GM12878 (cell line): ENCODE results near the gene FOXO3. TPM values are rescaled to one million over a fixed set of nuclear protein-coding genes. Genes with fewer than 3 reads are reported as not detected.

Source experiments
- ATAC-seq: fragments of 200-7000 bp; cut with Tn5 transposase; 3 replicates; pipeline ENCODE4 v1.9.1; 2020; ENCODE audit warnings: mild to moderate bottlenecking, moderate library complexity
- BruUV-seq: library from RNA; stranded (reverse); fragments of 400-500 nt; replicated peaks from 2 replicates; lab custom pipeline; 2021; lab: Mats Ljungman, UMichigan
- CTCF ChIA-PET: fragments of 300-600 bp; sonication (Branson Sonifier 250); formaldehyde crosslinking; extraction: SDS; loops from one replicate; lab custom pipeline; 2021; ENCODE audit warnings: inconsistent platforms; lab: Yijun Ruan, JAX
- POLR2A ChIA-PET: fragments of 350-600 bp; formaldehyde crosslinking; extraction: SDS; loops from one replicate; lab custom pipeline; 2021; ENCODE audit warnings: inconsistent platforms; lab: Charles Lee
- RAD21 ChIA-PET: fragments of 300-600 bp; sonication (Branson Sonifier 250); formaldehyde crosslinking; loops from one replicate; lab custom pipeline; 2023; ENCODE audit warnings: antibody characterized with exemption; ENCODE audit not compliant: unreplicated experiment; lab: Charles Lee
- SMC1A ChIA-PET: fragments of 300-600 bp; sonication (Branson Sonifier 250); formaldehyde crosslinking; loops from one replicate; lab custom pipeline; 2023; ENCODE audit not compliant: unreplicated experiment, uncharacterized antibody; lab: Charles Lee
- DNase-seq: peaks from one replicate; pipeline ENCODE4 v3.0.0-alpha.2; 2011; ENCODE audit warnings: low read depth, low spot score
- FAIRE-seq: peaks from 3 replicates; lab custom pipeline; 2011; peaks lifted over from hg19 to GRCh38; lab: Jason Lieb, UNC
- H2AFZ ChIP-seq: 2 replicates; pipeline ENCODE4 v1.6.0; 2011; ENCODE audit warnings: low read depth, low read length, control low read depth; ENCODE audit not compliant: control insufficient read depth
- H3K27ac ChIP-seq: 2 replicates; pipeline ENCODE4 v1.5.1; 2011; ENCODE audit warnings: control low read depth; ENCODE audit not compliant: control insufficient read depth, insufficient read depth
- H3K27me3 ChIP-seq, 2 experiments: replicated peaks in 1 of 2; 2 replicates each; pipeline versions ENCODE4 v1.6.0 to v1.6.1; 2011; ENCODE audit warnings: low read length in 1 of 2; ENCODE audit not compliant: control insufficient read depth in 2 of 2, insufficient read depth in 2 of 2
- H3K36me3 ChIP-seq, 2 experiments: 2 replicates each; pipeline ENCODE4 v1.5.1; 2011; ENCODE audit warnings: low read length in 1 of 2; ENCODE audit not compliant: control insufficient read depth in 2 of 2, insufficient read depth in 2 of 2
- H3K4me1 ChIP-seq: 2 replicates; pipeline ENCODE4 v1.6.1; 2011; ENCODE audit warnings: mild to moderate bottlenecking, low read length, moderate library complexity, mixed read lengths; ENCODE audit not compliant: control insufficient read depth, insufficient read depth
- H3K4me2 ChIP-seq: 2 replicates; pipeline ENCODE4 v1.6.0; 2011; ENCODE audit warnings: control low read depth; ENCODE audit not compliant: control insufficient read depth, insufficient read depth
- H3K4me3 ChIP-seq: fragments of 200-600 bp; sonication (generic); 2 replicates; pipeline ENCODE4 v1.5.1; 2016
- H3K79me2 ChIP-seq: 2 replicates; pipeline ENCODE4 v1.6.0; 2011; ENCODE audit warnings: low read length; ENCODE audit not compliant: control insufficient read depth, insufficient read depth
- H3K9ac ChIP-seq: 2 replicates; pipeline ENCODE4 v1.8.0; 2011; ENCODE audit warnings: low read length, control low read depth, mixed read lengths; ENCODE audit not compliant: control insufficient read depth, insufficient read depth
- H3K9me3 ChIP-seq: replicated peaks from 3 replicates; pipeline ENCODE4 v1.5.1; 2011; ENCODE audit warnings: mild to moderate bottlenecking, low read length; ENCODE audit not compliant: control insufficient read depth, insufficient read depth
- H4K20me1 ChIP-seq: 2 replicates; pipeline ENCODE4 v1.6.0; 2011; ENCODE audit not compliant: control insufficient read depth, insufficient read depth
- CEBPB ChIP-seq, 2 experiments: fragments of 150-350 bp in 1 of 2; IDR thresholded peaks; 2 replicates each; pipeline ENCODE4 v1.6.1; 2012 to 2014; ENCODE audit warnings: low read depth in 2 of 2, low read length in 2 of 2, borderline replicate concordance in 1 of 2, inconsistent platforms in 1 of 2
- IRF4 ChIP-seq: IDR thresholded peaks from 2 replicates; pipeline ENCODE4 v1.6.1; 2011; ENCODE audit warnings: low read depth, low read length
- MTA3 ChIP-seq: IDR thresholded peaks from 2 replicates; pipeline ENCODE4 v1.6.1; 2012; ENCODE audit warnings: low read length, inconsistent platforms, borderline replicate concordance
- NFYA ChIP-seq: IDR thresholded peaks from 2 replicates; pipeline ENCODE4 v1.6.1; 2011; ENCODE audit warnings: low read depth, mild to moderate bottlenecking, low read length, improper control_type of control experiment, borderline replicate concordance
- PML ChIP-seq: IDR thresholded peaks from 2 replicates; pipeline ENCODE4 v1.6.1; 2012; ENCODE audit warnings: low read length, inconsistent platforms
- SMAD5 ChIP-seq: IDR thresholded peaks from 2 replicates; pipeline ENCODE4 v1.6.1; 2016; ENCODE audit warnings: antibody characterized with exemption, low read depth
- TCF7 ChIP-seq: IDR thresholded peaks from 2 replicates; pipeline ENCODE4 v1.6.1; 2014; ENCODE audit warnings: antibody characterized with exemption, borderline replicate concordance
- WGBS: methylation state at CpG from one replicate; pipeline ENCODE4 v1.1.6; 2016; ENCODE audit warnings: low lambda C conversion rate; ENCODE audit not compliant: insufficient replicate concordance, insufficient coverage; ENCODE audit errors: missing lambda C conversion rate; 5-methylcytosine and 5-hydroxymethylcytosine counted together
- in situ Hi-C: fragments of 300-500 bp; cut with MboI; formaldehyde crosslinking; loops from 9 replicates; pipeline ENCODE4 v1.14.3; 2018; ENCODE audit warnings: mixed read lengths
- intact Hi-C: fragments of 100-400 bp; cut with micrococcal nuclease; formaldehyde crosslinking; loops from one replicate; pipeline ENCODE4 v1.14.2; 2022; ENCODE audit not compliant: unreplicated experiment
- polyA plus RNA-seq, 11 experiments: library from polyadenylated mRNA; depleted of rRNA in 4 of 11; unstranded in 6 of 11; stranded (reverse) in 5 of 11; fragments of >200 nt; fragmentation: Nextera tagmentation in 4 of 11; fragmentation: Illumina TruSeq in 1 of 11; extraction: Ambion mirVana in 4 of 11; extraction: Trizol in 1 of 11; gene quantifications; 1 replicate in 1 of 11; 2 replicates in 10 of 11; pipeline versions ENCODE4 v1.2.1 to v1.2.3, GENCODE V29; 2011 to 2016; ENCODE audit warnings: inconsistent platforms in 2 of 11, missing spikeins in 2 of 11, low read depth in 1 of 11
- total RNA-seq, 4 experiments: library from RNA; depleted of rRNA in 3 of 4; stranded (reverse); fragments of >200 nt in 3 of 4; fragmentation: Illumina TruSeq in 1 of 4; extraction: Trizol in 1 of 4; gene quantifications; 2 replicates each; pipeline versions ENCODE4 v1.2.1 to v1.2.3, GENCODE V29; 2013 to 2021
- TF ChIP-seq, protein P1 (sequence below): fragments of 450-650 bp; formaldehyde crosslinking; IDR thresholded peaks from 2 replicates; pipeline ENCODE4 v1.4.0; 2022; ENCODE audit warnings: mild to moderate bottlenecking, moderate library complexity

Gene FOXO3
- total and polyA plus RNA-seq, 10 of the 15 experiments (the other 5 are each of a cell fraction or from before 2014, with no cell fraction given) = 0.82 to 4.5 (median 1.7) TPM

- ChIA-PET POLR2A (no interaction called here), RAD21 (no interaction called here), SMC1A (no interaction called here)
- H3K27ac ChIP-seq = no peak overlapping the region
- ATAC-seq (no peak), FAIRE-seq (no peak)
- H3K9ac ChIP-seq = no peak overlapping the region
- intact Hi-C loops = no loop called here
- no peaks in the 10 kb centered on the region for H3K79me2 ChIP-seq
- no peaks in the 10 kb centered on the region for H3K4me1 ChIP-seq
- no peaks in the 10 kb centered on the region for H3K9me3 ChIP-seq
- H3K36me3 ChIP-seq = no peaks in the 10 kb centered on the region
- H3K27me3 ChIP-seq = peaks cover 1 to 6% of the 10 kb centered on the region in 2 experiments
- no peaks in the 10 kb centered on the region for H4K20me1 ChIP-seq
- in situ Hi-C loops = no loop called here
- BruUV-seq = no TSS peak
- no peak overlapping the region for H2AFZ ChIP-seq
- no peak for TF ChIP-seq MTA3
- TF ChIP-seq NFYA = no peak
- no peak for TF ChIP-seq PML
- TF ChIP-seq, protein P1, sequence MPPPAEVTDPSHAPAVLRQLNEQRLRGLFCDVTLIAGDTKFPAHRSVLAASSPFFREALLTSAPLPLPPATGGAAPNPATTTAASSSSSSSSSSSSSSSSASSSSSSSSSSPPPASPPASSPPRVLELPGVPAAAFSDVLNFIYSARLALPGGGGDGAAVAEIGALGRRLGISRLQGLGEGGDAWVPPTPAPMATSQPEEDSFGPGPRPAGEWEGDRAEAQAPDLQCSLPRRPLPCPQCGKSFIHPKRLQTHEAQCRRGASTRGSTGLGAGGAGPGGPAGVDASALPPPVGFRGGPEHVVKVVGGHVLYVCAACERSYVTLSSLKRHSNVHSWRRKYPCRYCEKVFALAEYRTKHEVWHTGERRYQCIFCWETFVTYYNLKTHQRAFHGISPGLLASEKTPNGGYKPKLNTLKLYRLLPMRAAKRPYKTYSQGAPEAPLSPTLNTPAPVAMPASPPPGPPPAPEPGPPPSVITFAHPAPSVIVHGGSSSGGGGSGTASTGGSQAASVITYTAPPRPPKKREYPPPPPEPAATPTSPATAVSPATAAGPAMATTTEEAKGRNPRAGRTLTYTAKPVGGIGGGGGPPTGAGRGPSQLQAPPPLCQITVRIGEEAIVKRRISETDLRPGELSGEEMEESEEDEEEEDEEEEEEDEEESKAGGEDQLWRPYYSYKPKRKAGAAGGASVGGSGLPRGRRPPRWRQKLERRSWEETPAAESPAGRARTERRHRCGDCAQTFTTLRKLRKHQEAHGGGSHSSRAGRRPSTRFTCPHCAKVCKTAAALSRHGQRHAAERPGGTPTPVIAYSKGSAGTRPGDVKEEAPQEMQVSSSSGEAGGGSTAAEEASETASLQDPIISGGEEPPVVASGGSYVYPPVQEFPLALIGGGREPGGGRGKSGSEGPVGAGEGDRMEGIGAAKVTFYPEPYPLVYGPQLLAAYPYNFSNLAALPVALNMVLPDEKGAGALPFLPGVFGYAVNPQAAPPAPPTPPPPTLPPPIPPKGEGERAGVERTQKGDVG (CRISPR knock-in tag) = no peak
- no peak for TF ChIP-seq SMAD5
- no peak for TF ChIP-seq IRF4
- TF ChIP-seq TCF7 = no peak
- TF ChIP-seq CEBPB (IDR thresholded peaks at IDR 0.05; ENCODE audit: borderline replicate concordance in 1 of 2, low read depth in 2 of 2, low read length in 2 of 2) = no peak
- TF ChIP-seq, all 136 proteins: peak for 0
- DNase-seq = no peak
- CTCF ChIA-PET = no interaction called here
- no peak overlapping the region for H3K4me3 ChIP-seq
- H3K4me2 ChIP-seq = no peak overlapping the region
- WGBS = 59% methylated on average over 3 of the region's 3 CpGs
Observed at GRCh38 chr6:108719477-108719876, 158.8 kb downstream of the FOXO3 start.
